GM12864 (cell line): ENCODE data around the gene PTPRG.

ENCODE experiments used
- DNase-seq: peaks from one replicate; pipeline ENCODE4 v3.0.0-alpha.2; 2011; ENCODE audit warnings: low read depth
- H3K4me3 ChIP-seq: 2 replicates; pipeline ENCODE4 v1.5.1; 2011; ENCODE audit warnings: mild to moderate bottlenecking, low read depth, low read length, control low read depth
- TF ChIP-seq, protein P1 (sequence below): IDR thresholded peaks from 2 replicates; pipeline ENCODE4 v1.5.1; 2011; ENCODE audit warnings: low read depth, mild to moderate bottlenecking, moderate library complexity, low read length, control low read depth, inconsistent platforms; ENCODE audit errors: missing control alignments

PTPRG gene

DNA sequence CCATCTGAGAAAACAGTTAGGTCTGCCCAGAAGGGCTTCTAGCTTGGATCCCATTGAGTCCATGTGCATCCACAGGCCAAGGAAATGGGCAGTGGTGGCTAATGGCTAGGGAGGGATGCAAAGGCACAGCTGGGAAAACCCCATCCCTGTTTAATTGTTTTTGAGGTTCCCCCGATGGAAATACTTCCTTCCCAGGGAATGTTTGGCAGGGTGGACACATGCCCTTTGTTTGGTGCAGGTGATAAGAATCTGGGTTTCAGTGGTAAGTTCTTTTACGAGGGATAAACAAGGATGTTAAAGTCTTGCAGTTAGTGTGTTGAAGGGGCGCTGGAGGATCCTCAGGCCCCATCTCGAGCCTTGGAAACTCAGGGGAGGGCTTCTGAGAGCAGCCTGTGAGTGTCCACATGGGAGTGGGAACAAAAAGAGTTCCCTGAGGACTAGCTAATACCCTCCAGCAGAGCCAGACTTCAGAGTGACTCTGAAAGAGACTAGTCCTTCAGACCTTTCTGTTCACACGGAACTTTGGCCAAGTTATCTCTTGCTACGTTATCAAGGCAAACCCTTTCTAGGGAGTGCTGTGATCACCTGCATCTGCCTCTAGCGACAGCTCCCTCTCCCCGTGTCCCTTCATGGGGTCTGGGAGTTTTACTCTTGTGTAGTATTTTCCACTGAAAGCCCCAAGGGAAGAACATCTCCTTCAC, 17.4 kb downstream of the PTPRG start:
- no peak overlapping the region for H3K4me3 ChIP-seq
- DNase-seq: no peak
- TF ChIP-seq, protein P1, sequence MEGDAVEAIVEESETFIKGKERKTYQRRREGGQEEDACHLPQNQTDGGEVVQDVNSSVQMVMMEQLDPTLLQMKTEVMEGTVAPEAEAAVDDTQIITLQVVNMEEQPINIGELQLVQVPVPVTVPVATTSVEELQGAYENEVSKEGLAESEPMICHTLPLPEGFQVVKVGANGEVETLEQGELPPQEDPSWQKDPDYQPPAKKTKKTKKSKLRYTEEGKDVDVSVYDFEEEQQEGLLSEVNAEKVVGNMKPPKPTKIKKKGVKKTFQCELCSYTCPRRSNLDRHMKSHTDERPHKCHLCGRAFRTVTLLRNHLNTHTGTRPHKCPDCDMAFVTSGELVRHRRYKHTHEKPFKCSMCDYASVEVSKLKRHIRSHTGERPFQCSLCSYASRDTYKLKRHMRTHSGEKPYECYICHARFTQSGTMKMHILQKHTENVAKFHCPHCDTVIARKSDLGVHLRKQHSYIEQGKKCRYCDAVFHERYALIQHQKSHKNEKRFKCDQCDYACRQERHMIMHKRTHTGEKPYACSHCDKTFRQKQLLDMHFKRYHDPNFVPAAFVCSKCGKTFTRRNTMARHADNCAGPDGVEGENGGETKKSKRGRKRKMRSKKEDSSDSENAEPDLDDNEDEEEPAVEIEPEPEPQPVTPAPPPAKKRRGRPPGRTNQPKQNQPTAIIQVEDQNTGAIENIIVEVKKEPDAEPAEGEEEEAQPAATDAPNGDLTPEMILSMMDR: no peak

DNA sequence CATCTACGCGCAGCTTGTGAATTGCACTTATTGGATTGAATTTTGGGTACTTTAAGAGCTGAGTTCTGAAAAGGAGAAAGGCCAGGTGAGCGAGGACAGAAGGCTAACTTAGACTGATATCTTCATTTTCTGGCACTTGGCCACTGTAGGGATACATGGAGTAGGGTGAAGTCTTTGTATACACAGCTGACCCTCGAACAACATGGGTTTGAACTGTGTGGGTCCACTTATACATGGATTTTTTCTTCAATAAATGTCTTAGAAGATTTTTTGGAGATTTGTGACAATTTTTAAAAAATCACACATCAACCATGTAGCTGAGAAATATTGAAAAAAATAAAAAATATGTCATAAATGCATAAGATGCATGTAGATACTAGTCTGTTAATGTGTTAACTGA, 18.3 kb downstream of the PTPRG start:
- DNase-seq: no peak
- TF ChIP-seq, protein P1: no peak
- H3K4me3 ChIP-seq: no peak overlapping the region

DNA sequence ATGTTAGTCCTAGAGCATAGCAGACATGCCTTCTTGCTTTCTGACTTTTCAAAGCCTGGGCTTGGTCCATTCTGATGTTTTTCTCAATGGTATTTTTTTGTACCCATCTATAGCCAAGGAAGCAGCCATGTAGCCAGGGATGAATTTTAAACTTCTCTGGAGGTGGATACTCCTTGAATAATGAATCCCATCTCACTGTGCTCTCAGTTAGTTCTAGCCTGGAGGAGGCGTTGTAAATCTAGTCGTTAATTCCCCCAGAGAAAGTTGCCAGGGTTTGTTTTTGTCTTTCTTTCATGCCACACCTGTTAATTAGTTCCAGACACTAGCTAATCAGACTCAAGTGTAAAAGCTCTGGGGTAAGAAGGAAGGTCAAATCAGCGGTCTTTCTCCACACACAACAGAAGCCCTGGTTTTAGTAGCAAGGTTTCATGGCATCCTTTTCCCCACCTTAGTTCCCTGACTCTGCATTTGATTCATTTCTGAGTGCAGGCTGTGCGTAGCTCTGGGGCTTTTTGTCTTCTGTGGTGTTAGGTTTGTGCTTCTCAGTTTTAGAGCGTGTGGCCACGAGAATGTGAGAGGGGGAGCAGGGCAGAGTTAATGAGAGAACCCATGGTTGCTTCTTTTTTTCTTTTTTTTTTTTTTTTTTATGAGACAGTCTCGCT, 19.7 kb downstream of the PTPRG start:
- TF ChIP-seq, protein P1: no peak
- H3K4me3 ChIP-seq: no peak overlapping the region
- DNase-seq: no peak

DNA sequence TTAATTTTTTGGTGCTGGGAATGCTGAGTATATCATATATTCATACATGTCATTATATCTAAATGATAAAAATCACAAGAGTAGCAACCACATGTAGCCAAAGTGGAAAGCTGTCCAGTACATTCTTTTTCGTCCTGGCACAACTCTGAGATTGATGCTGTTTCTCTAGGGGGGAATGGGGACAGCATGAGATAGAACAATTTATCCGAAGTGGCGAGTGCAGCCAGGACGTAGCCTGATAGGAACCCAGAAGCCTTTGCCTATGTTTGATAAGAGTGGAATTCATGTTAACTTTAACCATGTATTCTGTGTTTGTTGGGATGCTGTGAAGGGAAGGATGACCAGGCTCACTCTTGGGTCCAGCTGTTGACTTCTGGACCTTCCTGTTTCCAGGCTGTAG, 20.9 kb downstream of the PTPRG start:
- no peak overlapping the region for H3K4me3 ChIP-seq
- TF ChIP-seq, protein P1: no peak

DNA sequence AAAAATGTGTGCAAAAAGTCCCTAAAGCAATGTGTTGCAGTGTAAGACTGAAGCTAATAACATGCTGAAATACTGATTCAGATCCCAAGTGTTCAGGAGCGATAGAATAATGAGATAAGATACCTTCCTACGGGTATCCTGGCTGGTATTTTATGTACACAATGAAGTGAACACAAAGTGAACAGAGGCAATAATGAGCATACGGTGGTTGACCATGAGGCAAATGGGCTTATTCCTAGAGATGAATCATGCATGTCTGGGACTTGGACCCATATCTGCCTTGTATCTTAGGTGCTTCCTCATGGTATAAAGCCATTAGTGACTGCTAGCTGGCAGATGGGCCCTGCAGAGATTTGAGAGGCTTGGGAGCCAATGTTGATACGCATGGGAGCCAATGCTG, 21.5 kb downstream of the PTPRG start:
- DNase-seq: no peak
- no peak overlapping the region for H3K4me3 ChIP-seq
- TF ChIP-seq, protein P1: no peak

More for the DNA sequence above, 20.9 kb downstream of the PTPRG start:
- no peak for DNase-seq

DNA sequence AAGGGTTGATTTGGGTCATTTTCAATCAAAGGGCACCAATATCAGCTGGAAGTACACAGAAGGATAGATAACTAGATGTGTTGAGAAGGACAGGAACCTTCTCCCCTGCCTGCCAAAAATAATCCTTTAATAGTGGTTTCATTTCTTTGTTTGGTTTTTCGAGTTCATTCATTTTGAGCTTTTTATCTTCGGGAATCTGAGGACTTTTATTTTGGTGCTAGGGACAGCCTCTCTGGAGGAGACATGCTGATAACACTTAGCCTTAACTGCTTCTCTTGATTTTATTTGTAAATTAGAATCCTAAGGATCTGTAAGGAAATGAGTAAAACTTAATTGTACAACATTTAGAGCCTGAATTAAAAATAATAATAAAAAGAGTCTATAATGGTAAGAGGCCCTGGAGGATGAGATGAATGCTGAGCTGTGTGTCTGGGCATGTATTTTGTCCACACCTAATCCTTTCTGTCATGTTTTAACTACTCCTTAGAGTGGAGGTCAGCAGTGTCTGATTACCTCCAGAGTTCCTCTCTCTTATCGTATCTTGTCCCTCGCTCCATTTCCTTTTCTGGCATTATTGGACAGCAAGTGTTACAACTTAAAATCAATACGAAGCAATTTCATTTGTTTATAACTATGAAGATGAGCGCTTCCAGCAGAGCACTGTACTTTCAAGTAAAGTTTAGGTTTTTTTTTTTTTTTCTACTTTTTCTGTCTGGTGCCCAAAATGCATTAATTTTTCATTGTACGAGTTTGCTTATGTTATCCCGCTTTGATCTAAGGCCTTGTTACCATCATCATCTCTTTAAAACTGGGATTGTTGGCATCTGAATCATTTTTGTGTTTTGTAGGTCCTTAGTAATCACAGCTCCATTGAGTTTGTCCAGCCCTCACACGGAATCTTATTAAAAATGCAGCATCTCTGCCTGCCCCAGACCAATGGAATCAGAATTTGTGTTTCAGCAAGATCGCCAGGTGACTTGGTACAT, 22.8 kb downstream of the PTPRG start:
- TF ChIP-seq, protein P1: no peak
- DNase-seq: no peak

More for the DNA sequence above, 22.8 kb downstream of the PTPRG start:
- H3K4me3 ChIP-seq: no peak overlapping the region
